ELF-1 (cell line): ENCODE data around the gene AFAP1.

ENCODE experiments used
- DNase-seq: peaks from one replicate; pipeline ENCODE4 v3.0.0-alpha.2; 2016; ENCODE audit warnings: low read depth, low spot score

The AFAP1 gene

DNA sequence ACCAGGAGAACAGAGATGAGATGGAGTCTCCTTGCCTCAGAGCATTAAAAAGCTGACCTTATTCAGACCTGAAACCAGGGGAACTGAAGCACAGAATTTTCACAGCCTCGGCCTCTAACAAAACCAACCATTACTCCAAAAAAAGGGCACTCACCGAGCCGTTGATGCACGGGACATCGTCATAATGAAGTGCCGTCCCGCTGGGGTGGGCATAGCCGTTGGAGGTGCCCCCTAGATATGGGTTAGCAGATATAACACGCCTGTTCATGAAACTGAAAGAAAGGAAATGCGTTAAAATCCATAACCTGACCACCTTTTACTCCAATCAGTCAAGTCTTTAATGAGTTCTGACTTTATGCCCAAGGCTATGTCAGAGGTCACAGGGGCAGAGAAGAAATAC is 153.6 kb downstream of the AFAP1 start:
- no peak for DNase-seq

DNA sequence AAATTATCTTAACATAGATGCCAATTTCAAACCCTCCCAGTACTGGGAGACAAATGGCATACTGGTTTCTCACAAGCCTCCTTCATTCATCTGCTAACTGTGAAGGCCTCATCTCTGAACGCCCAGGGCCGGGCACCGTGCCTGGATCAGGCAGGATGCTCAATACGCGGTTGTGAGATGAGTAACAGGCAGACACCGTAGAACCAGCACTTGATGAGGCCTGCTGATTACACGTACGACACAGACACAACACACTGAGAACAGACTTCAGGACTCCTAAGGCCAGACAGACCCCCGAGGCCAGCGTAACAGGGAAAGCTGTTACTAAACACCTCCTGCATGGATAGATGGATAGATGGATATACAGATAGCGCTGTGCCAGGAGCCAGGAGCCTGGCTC is 154.6 kb downstream of the AFAP1 start:
- DNase-seq = no peak

DNA sequence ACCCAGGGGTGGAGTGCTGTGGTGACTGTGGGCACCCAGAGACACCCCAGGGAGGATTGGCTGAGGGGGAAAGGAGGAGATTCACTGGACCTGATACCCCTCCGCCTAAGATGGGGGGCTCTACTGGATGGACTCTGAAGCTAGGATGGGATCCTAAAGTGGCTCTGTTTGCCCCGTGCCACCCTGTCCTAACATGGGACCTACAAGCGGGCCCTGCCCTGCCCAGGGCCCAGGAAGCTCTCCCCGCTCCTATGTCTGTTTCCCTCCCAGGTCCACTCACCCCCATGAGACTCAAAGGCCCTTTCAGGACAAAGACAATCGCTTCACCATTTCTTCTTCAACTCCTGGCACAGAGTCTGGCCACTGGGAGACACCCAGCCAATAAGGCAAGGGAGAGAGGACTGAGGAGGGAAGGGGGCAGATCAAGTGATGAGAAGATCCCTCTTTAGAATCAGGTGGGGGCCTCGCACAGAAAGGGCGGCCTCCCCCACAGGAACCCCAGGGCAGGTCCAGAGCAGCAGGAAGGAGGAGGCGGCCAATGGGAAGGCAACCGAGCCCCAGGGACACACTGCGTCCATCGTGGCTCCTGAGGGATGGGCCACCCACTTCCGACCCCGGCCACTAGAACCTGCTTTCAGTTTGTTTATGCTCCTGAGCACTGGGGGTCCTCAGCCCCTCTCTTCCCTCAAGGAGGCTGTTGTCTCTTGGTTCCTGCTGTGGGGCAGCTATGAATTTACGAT is 155.4 kb downstream of the AFAP1 start:
- DNase-seq = no peak

DNA sequence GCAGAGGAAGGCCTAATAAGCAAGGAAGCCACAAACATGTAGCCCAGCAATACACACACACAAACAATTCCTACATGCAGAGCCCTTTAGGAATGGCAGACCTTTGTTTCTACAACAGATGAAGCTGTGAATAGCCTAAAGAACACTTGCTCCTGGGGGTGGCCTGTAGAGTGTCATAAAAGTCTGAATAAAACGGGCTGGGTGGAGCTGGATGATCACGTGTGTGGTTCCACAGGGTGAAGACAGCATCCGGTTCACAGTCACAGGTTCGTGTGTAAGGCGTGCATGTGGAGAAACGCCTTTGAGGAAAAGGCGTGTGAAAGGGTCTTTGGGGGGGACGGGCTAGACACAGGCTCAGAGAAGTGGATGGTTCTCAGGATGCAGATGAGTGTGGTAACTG is 156.1 kb downstream of the AFAP1 start:
- DNase-seq = no peak

DNA sequence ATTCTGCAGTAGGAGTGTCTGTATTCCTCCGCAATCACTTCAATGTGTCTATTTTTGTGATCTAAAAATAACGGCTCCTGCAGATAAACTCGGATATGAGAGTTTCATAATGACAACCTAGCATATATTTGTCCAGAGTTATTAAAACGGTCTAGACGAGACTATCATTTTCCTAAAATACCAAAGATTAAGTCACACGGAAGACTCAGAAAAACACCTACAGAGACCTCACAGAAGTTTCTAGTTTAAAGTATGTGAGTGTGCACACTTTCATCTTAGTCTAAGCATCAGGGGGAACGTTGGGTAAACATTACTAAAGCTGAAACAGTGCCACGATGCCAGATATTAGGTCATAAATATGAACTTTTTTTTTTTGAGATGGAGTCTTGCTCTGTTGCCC is 156.9 kb downstream of the AFAP1 start:
- DNase-seq = no peak

- no peak for DNase-seq
Measured at GRCh38 chr4:7781993-7782392, 157.7 kb downstream of the AFAP1 start.

DNA sequence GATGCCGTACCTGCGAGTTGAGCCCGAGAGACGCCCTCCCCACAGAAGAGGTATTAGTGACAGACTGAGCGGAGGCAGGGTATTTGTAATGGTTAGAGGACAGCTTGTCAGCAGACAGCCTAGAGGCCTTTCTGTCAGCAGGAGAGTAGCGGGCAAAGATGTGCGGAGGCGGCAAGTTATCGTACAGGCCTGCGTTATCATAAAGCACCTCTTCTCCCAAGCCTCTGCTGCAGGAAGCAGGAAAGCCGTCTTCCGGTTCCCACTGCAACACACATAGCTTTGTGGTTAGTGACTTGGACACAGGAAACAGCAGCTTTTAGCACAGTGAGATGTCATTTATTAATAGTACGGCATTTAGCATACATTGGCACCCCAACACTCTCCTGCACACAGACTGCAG is 158.3 kb downstream of the AFAP1 start:
- DNase-seq = no peak

DNA sequence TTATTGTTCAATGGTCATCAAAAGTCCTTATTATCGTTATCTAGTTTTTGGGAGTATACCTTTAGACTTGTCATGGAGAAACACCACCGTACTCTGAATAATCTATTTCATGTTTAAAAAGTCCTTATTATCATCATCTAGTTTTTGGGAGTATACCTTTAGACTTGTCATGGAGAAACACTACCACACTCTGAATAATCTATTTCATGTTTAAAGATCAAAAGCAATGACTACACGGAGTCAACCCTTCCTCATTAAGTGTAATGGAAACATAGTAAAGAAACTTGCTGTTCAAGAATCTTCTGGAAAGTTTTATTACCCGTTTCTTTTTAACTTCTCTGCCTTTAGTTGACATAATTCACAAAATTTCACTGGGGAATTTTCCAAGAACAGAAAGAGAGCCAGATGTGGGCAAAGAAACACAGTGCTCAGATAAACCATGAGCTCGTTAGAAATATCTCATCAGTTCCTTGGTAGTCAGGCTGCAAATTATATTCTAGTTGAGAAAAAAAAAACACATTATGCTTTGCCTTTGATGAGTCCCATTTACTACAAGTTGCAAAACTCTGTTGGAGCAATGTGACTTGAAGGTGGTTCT is 158.8 kb downstream of the AFAP1 start:
- no peak for DNase-seq

- no peak for DNase-seq
Measured at GRCh38 chr4:7779432-7779768, 160.3 kb downstream of the AFAP1 start.

- no peak for DNase-seq
Measured at GRCh38 chr4:7778510-7779431, 160.9 kb downstream of the AFAP1 start.

DNA sequence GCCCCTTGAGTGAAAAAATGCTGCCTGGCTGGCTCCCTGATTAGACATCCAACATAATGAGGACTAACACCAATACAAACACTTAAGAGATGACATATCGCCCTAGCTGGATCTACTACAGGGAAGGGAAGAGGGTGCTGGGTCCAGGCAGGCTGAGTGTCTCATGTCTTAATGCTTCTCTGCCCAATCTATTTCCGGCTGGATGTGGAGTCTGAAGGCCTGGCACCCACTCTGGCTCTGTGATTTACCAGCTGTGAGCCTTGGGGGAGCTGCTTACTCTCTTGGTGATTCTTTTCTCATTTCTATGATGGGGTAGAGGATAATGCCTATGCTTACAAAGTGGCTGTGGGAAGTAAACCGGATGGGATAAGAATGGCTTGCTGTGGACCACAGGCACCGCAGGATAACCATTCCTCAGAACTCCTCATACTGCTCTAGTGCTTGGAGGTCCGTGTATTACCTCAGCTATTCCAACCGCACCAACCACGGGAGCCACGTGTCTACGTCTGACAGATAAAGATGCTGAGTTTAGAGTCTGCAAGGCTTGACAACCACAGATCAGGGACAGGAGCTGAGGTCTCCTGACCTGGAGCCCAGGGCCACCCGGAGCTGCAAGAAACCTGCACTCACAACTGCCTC is 161.7 kb downstream of the AFAP1 start:
- no peak for DNase-seq

- no peak for DNase-seq
Measured at GRCh38 chr4:7777017-7777710, 162.5 kb downstream of the AFAP1 start.

DNA sequence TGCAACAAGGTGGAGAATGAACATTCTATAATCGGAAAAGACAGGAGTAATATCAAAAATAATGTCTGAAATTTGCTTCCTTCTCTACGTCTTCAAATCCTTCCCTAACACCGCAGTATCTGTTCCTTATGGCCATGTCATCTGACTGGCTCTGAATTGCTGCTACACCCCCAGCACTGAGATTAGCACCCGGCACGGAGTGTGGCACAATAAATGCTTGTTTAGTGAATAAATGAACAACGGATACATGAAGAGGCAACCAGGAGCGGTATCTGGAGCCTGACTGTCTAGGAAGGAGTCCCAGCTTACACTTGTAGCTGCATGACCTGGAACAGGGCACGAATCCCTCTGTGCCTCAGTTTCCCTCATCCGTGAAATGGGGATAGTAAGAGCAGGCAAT is 164.3 kb downstream of the AFAP1 start:
- DNase-seq = no peak

GRCh38 chr4:7774301-7775294 is 165.1 kb downstream of the AFAP1 start:
- DNase-seq = no peak

DNA sequence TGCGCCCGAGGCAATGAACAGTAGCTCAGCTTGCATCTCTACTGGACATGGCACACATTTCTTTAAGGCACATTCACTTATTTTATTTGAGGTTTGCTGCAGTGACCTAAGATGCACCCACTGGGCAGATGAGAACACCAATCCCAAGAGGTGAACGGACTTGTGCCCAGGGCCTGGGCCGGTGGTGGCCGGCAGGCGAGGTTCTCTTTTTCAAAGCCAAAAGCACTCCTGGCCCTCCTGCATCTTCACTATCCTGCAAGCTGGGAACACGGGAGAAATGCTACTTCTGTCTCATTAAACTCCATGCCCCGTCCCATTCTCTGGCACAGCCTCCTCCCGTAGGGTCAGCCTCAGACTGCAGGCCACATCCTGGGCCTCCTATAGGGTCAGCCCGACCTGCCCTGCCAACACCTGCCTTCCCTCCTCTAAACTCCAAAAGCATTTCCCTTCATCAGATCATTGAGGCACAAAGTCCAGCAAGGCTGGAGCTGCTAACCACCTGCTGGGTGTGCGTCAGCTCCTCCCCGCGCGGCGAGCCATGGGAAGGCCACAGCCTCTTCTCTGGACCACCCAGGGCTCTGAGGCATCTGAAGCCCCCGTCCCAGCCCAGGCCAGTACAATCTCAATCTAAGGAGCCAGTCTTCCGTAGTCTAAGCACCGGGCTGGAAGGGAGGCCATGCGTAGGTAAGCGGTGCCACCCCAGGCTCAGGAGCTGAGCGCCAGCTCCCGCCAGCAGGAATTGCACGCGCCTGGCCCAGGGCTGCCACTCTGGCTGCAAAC is 166.1 kb downstream of the AFAP1 start:
- no peak for DNase-seq

DNA sequence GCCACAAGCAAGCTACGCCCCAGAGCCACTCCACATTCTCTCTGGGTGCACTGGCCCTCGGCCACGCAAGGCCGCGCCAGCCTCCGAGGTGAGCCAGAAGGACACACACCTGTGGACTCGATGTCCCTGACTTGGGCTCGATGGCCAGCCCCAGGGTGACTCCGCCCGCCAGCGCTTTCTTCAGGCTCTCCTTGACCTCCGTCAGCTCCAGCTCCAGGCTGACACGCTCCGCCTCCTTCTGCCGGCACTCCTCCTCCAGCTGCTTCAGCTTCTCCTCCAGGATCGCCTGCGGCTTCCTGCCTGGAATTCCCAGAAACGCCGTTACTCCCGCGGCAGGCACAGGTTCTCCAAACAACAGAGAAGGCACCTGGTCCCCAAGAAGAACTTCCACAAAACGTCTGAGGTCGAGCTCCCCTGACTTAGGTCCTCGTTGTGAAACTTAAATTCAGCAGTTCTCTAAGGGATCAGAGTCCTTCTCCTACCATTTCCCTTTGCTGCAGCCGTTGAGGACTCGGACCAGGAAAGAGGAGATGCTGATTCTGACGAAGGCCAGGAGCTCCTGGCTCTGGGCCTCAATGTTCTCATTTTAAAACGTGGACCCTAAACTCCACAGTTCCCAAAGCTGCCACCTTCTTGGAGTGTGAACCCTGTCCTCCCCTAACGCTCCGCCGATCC is 166.8 kb downstream of the AFAP1 start:
- peak; percentile 86 for DNase-seq

GRCh38 chr4:7771541-7772507 is 167.8 kb downstream of the AFAP1 start:
- DNase-seq = peak; percentile 38

DNA sequence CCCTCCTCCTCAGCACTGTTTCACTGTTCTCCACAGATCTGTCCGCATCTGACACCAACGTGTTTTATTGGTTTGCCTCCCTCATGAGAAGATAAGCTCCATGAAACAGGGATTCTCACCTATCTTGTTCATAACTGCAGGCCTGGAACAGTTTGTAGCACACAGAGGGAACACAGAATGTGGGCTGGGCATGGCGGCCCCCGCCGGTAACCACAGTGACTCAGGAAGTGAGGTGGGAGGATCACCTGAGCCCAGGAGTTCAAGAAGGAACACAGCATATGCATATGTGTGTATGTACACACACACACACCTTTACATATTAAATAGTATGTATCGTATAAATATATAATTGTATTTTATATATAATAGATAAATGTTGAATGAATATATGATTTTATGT is 168.6 kb downstream of the AFAP1 start:
- DNase-seq = no peak
